G401 (cell line): ENCODE data around the gene MOCOS. TPM values are rescaled to one million over a fixed set of nuclear protein-coding genes. Genes with fewer than 3 reads are reported as not detected.
"Not testable (repeated sequence)": the region's sequence is repeated elsewhere in the genome, so short reads cannot be mapped to it uniquely, and the experiment has no call there.

Source experiments
- DNase-seq: peaks from one replicate; pipeline ENCODE4 v3.0.0-alpha.2; 2015; ENCODE audit warnings: low spot score
- in situ Hi-C: cut with HindIII; loops from 2 replicates; pipeline ENCODE4 v1.10.0; 2016; ENCODE audit warnings: low sequenced_read_pairs, mixed read lengths
- total RNA-seq: library from RNA; depleted of rRNA; stranded (reverse); fragments of >200 nt; shearing (Covaris generic); gene quantifications from 2 replicates; pipeline ENCODE4 v1.2.3, GENCODE V29; 2014

Gene MOCOS
- total RNA-seq, 1 experiment from 2014 or later: not detected

- DNase-seq: peak; percentile 77
- in situ Hi-C loops: no loop called here
Observed at GRCh38 chr18:36196238-36196995, 9.1 kb downstream of the MOCOS start.

GRCh38 chr18:36197511-36198166 lies 10.3 kb downstream of the MOCOS start:
- DNase-seq: no peak
- in situ Hi-C loops: no loop called here

- in situ Hi-C loops: no loop called here
- no peak for DNase-seq
Observed at GRCh38 chr18:36199691-36200295, 12.5 kb downstream of the MOCOS start.

- in situ Hi-C loops: no loop called here
- DNase-seq: no peak
Observed at GRCh38 chr18:36200354-36200771, 13.1 kb downstream of the MOCOS start.

GRCh38 chr18:36201765-36202164 lies 14.5 kb downstream of the MOCOS start:
- in situ Hi-C loops: no loop called here
- DNase-seq: no peak

GRCh38 chr18:36203360-36203895 lies 16.1 kb downstream of the MOCOS start:
- in situ Hi-C loops: no loop called here
- no peak for DNase-seq

GRCh38 chr18:36205166-36205565 lies 17.9 kb downstream of the MOCOS start:
- in situ Hi-C loops: no loop called here
- DNase-seq: no peak

GRCh38 chr18:36207303-36207702 lies 20.0 kb downstream of the MOCOS start:
- in situ Hi-C loops: no loop called here
- DNase-seq: no peak

GRCh38 chr18:36207969-36208368 lies 20.7 kb downstream of the MOCOS start:
- in situ Hi-C loops, DNase-seq: not testable (repeated sequence)

- DNase-seq: no peak
- in situ Hi-C loops: no loop called here
Observed at GRCh38 chr18:36211612-36212065, 24.3 kb downstream of the MOCOS start.

- DNase-seq: no peak
- in situ Hi-C loops: no loop called here
Observed at GRCh38 chr18:36212301-36213171, 25.2 kb downstream of the MOCOS start.

GRCh38 chr18:36214811-36215210 lies 27.5 kb downstream of the MOCOS start:
- in situ Hi-C loops: no loop called here
- no peak for DNase-seq

GRCh38 chr18:36215577-36215976 lies 28.3 kb downstream of the MOCOS start:
- no peak for DNase-seq
- in situ Hi-C loops: no loop called here

GRCh38 chr18:36217348-36217747 lies 30.1 kb downstream of the MOCOS start:
- in situ Hi-C loops: no loop called here
- no peak for DNase-seq

- in situ Hi-C loops: no loop called here
- DNase-seq: no peak
Observed at GRCh38 chr18:36229188-36229587, 41.9 kb downstream of the MOCOS start.

- in situ Hi-C loops, DNase-seq: not testable (repeated sequence)
Observed at GRCh38 chr18:36240510-36240909, 53.2 kb downstream of the MOCOS start.

GRCh38 chr18:36241831-36242230 lies 54.5 kb downstream of the MOCOS start:
- DNase-seq: no peak
- in situ Hi-C loops: no loop called here

- in situ Hi-C loops: no loop called here
- no peak for DNase-seq
Observed at GRCh38 chr18:36247036-36247435, 59.7 kb downstream of the MOCOS start.

- DNase-seq: no peak
- in situ Hi-C loops: no loop called here
Observed at GRCh38 chr18:36249392-36249791, 62.1 kb downstream of the MOCOS start.
